GM19452 (cell line): ENCODE results near the gene SLC44A1.
A peak's percentile ranks its signal among the peaks of the same experiment; 100 is the strongest.

ENCODE experiments used
- ATAC-seq: cut with Tn5 transposase; IDR thresholded peaks from one replicate; pipeline ENCODE4 v1.9.1; 2021; ENCODE audit not compliant: unreplicated experiment

Gene SLC44A1

GRCh38 chr9:105244003-105244733, at the start of gene SLC44A1:
TSS of gene SLC44A1 (plus strand) at chr9:105244651. CDS start at chr9:105244869, 218 bp downstream.
- peak; percentile 81 for ATAC-seq

DNA sequence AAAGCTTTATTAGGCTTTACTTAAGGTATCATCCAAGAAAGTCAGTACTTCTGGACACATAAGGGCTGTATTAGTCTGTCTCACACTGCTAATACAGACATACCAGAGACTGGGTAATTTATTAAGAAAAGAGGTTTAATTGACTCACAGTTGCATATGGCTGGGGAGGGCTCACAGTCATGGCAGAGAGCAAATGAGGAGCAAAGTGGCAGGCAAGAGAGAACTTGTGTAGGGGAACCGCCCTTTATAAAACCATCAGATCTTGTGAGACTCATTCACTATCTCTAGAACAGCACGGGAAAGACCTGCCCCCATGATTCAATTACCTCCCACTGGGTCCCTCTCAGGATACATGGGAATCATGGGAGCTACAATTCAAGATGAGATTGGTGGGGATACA, 49.2 kb upstream of the SLC44A1 start:
- ATAC-seq, result no peak

- no peak for ATAC-seq
Measured at GRCh38 chr9:105198023-105198422, 46.4 kb upstream of the SLC44A1 start.

DNA sequence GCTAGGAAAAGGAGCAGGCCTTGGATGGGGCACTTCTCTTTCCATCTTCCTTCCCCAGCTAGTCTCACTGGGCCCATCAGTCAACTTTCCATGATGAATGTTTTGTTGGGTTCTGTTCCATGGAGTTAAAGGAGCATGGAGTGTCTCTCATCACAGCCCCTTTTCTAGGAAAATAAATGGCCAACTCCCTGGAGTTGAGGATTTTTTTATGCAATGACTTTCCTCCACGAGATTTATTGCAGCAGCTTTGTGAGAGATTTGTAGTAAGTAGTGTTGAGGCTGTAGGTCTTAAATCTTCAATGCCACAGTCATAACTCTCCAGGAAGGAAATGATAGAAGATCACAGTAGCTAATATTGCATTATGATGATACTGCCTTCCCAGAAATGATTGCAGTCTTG, 45.6 kb upstream of the SLC44A1 start:
- ATAC-seq, result no peak

DNA sequence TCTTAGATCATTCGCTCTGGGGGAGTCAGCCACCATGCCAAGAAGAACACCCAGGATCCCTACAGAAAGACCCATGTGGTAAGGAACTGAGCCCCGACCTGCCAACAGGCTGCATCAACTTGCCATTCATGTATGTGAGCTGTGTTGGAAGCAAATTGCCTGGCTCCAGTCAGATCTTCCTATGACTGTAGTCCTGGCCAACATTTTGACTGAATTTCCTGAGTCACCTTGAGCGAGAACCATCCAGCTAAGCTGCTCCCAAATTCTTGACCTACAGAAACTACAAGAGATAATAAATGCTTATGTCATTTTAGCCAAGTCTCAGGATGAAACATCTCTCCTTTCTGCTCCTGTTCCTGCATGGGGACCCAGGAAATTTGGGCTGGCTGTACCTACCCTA, 40.0 kb upstream of the SLC44A1 start:
- no peak for ATAC-seq

DNA sequence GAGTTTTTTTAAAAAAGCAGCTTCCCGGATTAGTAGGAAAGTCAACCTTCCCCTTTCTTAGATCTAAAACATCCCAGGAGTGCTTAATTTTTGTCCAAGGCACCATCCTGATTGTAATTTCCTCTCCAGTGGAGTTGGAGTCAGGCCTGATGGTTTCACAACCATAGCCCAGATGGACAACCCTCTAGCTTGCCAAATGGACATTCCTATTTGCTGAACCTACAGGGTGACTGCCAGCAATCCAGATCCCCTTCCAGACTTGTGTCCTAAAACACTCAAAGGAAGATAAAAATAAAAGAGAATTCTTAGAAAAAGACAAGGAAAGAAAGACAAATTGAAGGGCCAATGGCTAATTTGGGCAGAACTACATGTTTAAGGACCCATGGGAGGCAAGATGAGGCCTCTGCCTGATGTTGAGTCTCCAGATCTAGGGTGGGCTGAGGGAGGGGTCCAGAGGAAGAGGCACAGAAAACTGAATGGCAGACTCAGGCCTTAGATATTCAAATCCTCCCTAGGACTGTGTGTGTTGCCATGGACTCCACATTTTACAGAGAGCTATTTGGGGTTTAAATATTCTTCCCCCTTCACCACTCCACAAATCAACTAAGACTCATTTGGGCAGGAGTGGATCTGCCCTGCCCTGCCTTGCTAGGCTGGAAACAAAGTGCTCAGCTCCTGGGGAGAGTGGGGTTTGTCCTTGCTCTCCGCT, 38.5 kb upstream of the SLC44A1 start:
- no peak for ATAC-seq

DNA sequence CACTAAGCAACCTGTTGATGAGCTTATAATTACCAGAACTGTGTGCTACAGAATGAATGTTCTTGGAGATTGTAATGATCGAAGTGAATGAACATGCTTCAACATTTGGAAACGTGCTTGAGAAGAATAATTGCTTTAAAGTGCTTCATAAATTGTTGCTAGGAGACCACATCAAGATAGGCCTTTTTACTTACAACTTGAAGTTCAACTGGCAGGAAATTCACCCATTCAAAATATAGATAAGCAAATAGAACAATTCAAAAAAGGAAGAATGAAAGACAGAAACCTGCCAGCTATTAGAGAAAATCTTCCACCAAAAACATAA, 38.0 kb upstream of the SLC44A1 start:
- no peak for ATAC-seq

GRCh38 chr9:105206821-105207699, 37.4 kb upstream of the SLC44A1 start:
- ATAC-seq, result no peak

GRCh38 chr9:105216440-105217178, 27.8 kb upstream of the SLC44A1 start:
- ATAC-seq, result no peak

GRCh38 chr9:105218673-105219072, 25.8 kb upstream of the SLC44A1 start:
- no peak for ATAC-seq

DNA sequence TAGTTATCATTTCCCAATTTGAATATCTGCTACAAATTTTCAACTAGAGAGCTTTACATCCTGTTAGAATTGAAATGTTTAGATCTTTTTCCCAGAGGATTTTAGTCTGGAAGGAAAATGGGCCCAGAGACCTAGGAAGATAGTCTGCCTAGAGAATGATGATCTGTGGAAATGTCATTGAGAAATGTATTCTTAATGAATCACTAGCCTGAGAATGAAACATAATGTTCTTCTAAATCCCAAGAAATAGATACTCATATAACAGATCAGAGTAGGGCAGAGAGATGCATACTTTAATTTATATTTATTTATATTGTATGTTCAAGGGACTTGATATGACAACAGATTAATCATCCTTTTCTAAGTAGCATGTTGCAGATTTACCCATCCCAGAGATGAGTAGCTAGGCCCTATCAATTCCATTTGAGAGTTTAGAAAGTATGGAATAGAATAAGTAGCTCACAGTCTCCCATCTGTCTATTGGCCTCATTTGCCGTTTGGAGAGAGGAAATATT, 25.1 kb upstream of the SLC44A1 start:
- ATAC-seq, result no peak

GRCh38 chr9:105220451-105220850, 24.0 kb upstream of the SLC44A1 start:
- ATAC-seq, result no peak

- ATAC-seq, result no peak
Measured at GRCh38 chr9:105223544-105224140, 20.8 kb upstream of the SLC44A1 start.

DNA sequence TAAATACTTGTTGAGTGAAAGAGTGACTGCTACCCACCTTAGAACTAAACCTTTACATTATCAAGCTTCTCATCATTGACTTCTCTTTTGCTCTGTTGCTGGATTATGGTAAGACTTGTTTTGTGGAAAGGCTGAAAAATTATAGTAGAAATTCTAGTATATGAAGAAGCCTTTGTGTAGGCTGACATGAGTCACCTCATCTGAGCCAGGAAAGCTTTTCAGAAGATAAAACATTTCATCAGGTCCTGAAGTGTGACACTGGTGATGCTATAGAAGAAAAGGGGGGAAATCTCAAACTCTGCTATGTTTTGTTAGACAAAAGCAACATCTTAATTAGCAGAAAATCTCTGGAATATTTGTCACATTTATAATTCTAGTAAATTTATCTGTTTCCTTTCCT, 18.4 kb upstream of the SLC44A1 start:
- ATAC-seq, result no peak

DNA sequence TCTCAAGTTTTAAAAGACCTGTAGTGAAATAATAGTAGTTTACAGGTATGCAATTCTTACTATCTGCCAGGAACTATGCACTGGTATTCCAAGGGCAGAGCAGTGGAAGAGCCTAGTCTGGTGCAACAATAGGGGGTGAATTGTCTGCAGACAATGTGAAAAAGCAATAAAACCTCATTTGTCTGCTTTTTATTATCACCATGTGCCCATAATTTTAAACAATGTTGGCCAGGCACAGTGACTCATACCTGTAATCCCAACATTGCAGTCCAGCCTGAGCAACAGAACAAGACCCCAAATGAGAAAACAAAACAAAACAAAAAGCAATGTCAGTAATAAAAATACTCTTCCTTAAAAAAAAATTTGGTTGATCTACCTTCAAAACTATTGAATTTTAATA, 12.2 kb upstream of the SLC44A1 start:
- ATAC-seq, result no peak

DNA sequence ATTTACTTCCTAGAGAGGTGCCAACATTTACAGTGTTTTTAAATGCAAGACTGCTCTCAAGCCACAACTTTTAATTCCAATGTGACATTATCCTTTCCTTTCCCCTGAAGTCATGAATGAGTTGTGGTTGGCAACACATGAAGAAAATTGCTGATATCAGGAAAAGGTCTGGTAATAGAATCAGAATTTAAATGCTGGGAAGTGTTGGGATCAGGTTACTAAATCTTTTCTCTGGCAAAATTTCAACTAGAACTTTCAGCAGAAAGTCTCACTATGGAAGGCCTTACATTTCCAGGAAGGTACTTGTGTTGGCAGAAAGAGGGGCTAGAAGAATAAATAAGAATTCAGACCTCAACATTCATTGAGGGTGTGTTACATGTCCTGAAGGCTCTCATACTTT, 10.6 kb upstream of the SLC44A1 start:
- ATAC-seq, result no peak

GRCh38 chr9:105236261-105236660, 8.2 kb upstream of the SLC44A1 start:
- ATAC-seq, result no peak

DNA sequence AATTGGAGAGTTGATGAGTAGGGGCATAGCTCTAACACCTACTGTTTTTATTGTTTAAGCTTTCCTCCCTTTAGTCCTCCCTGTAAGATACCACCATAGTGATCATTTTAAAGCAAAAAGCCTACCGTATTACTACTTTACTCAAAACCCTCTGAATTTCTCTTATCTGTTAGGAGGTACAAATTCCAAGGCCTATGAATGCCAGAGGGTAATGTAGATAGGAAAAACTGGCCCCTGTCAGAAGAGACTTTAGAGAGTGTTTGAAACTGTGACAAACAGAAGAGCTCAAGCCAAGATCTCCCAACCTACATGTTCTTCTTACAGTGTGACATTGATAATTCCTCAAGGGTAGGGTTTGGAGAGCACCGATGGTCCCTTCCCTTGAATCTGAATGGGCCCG, 7.2 kb upstream of the SLC44A1 start:
- ATAC-seq, result no peak

- ATAC-seq, result no peak
Measured at GRCh38 chr9:105238302-105238701, 6.1 kb upstream of the SLC44A1 start.

DNA sequence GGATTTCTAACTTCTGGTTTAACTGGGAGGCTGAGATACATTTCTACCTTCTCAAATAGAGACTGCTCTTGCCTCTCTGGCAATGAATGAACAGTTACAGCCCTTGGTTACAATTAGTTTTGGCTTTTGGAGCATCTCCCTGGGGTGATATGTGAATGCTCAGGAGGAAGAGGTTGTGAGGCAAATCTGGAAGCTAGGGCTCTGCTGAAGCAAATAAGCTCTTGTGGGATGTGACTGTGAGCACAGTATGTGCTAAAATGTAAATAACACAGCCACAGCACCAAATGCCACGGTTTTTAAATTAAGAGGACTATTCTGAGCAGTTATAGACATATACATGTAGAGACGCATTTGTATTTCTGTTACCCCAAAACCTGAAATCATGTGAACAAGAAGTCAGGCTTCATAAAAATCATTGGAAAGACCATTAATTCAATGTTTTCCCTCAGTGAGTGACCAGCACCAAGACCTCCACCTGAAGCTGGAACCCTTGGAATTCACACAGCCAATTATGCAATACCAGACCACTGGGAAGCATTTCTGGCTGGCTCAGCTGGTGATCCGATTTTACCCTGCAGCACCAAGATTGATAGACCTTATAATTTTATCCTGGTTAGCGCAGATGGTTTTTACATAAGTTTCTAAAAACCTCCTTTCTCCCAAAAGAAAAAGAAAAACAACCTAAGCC, 3.0 kb upstream of the SLC44A1 start:
- ATAC-seq, result no peak
